Measurements from ENCODE around the gene KCNJ6. TPM values are rescaled to one million over a fixed set of nuclear protein-coding genes. Genes with fewer than 3 reads are reported as not detected.

The KCNJ6 gene
- total and polyA plus RNA-seq, 2 experiments from 2014 or later: not detected

GRCh38 chr21:37753122-37753599 lies 163.1 kb downstream of the KCNJ6 start:
- TF ChIP-seq CTCF (IDR thresholded peaks at IDR 0.05; ENCODE audit: low read depth, low read length): no peak
- H3K9me3 ChIP-seq (ENCODE audit: low read depth): no peaks in the 10 kb centered on the region
- no peak overlapping the region for H3K27ac ChIP-seq
- DNase-seq (ENCODE audit: low read depth in 1 of 2, low spot score in 1 of 2): peak in 1 of 2 donors; percentile 24
- H3K27me3 ChIP-seq: no peaks in the 10 kb centered on the region
- H3K4me3 ChIP-seq: no peak overlapping the region
- no peaks in the 10 kb centered on the region for H3K36me3 ChIP-seq
- no peaks in the 10 kb centered on the region for H3K4me1 ChIP-seq (ENCODE audit: low read depth)

- no peak for TF ChIP-seq CTCF (IDR thresholded peaks at IDR 0.05; ENCODE audit: low read depth, low read length)
- peak; percentile 23 to 43 for DNase-seq (ENCODE audit: low read depth in 1 of 2, low spot score in 1 of 2)
Measured at GRCh38 chr21:37751268-37751975, 164.8 kb downstream of the KCNJ6 start.

GRCh38 chr21:37749132-37749531 lies 167.1 kb downstream of the KCNJ6 start:
- no peaks in the 10 kb centered on the region for H3K36me3 ChIP-seq
- H3K4me3 ChIP-seq: no peak overlapping the region
- no peak overlapping the region for H3K27ac ChIP-seq
- H3K27me3 ChIP-seq: no peaks in the 10 kb centered on the region
- DNase-seq (ENCODE audit: low read depth in 1 of 2, low spot score in 1 of 2): no peak
- no peak for TF ChIP-seq CTCF (IDR thresholded peaks at IDR 0.05; ENCODE audit: low read depth, low read length)
- H3K4me1 ChIP-seq (ENCODE audit: low read depth): no peaks in the 10 kb centered on the region
- no peaks in the 10 kb centered on the region for H3K9me3 ChIP-seq (ENCODE audit: low read depth)

More at GRCh38 chr21:37751268-37751975, 164.8 kb downstream of the KCNJ6 start:
- H3K27ac ChIP-seq: no peak overlapping the region
- H3K9me3 ChIP-seq (ENCODE audit: low read depth): no peaks in the 10 kb centered on the region
- H3K4me1 ChIP-seq (ENCODE audit: low read depth): no peaks in the 10 kb centered on the region
- no peaks in the 10 kb centered on the region for H3K27me3 ChIP-seq
- H3K36me3 ChIP-seq: no peaks in the 10 kb centered on the region
- no peak overlapping the region for H3K4me3 ChIP-seq

GRCh38 chr21:37748351-37748750 lies 167.9 kb downstream of the KCNJ6 start:
- Histone ChIP-seq H3K27me3 (no peaks in the 10 kb centered on the region), H3K36me3 (no peaks in the 10 kb centered on the region), H3K4me1 (ENCODE audit: low read depth) (no peaks in the 10 kb centered on the region), H3K9me3 (ENCODE audit: low read depth) (no peaks in the 10 kb centered on the region), H3K27ac (no peak overlapping the region), H3K4me3 (no peak overlapping the region)
- DNase-seq (ENCODE audit: low read depth in 1 of 2, low spot score in 1 of 2): no peak
- no peak for TF ChIP-seq CTCF (IDR thresholded peaks at IDR 0.05; ENCODE audit: low read depth, low read length)

GRCh38 chr21:37746849-37747248 lies 169.4 kb downstream of the KCNJ6 start:
- Histone ChIP-seq H3K9me3 (ENCODE audit: low read depth) (no peaks in the 10 kb centered on the region), H3K27ac (no peak overlapping the region), H3K4me3 (no peak overlapping the region), H3K36me3 (no peaks in the 10 kb centered on the region), H3K4me1 (ENCODE audit: low read depth) (no peaks in the 10 kb centered on the region), H3K27me3 (no peaks in the 10 kb centered on the region)
- DNase-seq (ENCODE audit: low read depth in 1 of 2, low spot score in 1 of 2): no peak
- peak; percentile 10 for TF ChIP-seq CTCF (IDR thresholded peaks at IDR 0.05; ENCODE audit: low read depth, low read length)
